GM18858 (cell line): ENCODE data around the gene RNF151.
"Not testable (repeated sequence)": the region's sequence is repeated elsewhere in the genome, so short reads cannot be mapped to it uniquely, and the experiment has no call there.

Source experiments
- ATAC-seq: cut with Tn5 transposase; IDR thresholded peaks from one replicate; pipeline ENCODE4 v1.9.1; 2021; ENCODE audit not compliant: unreplicated experiment

Gene RNF151

DNA sequence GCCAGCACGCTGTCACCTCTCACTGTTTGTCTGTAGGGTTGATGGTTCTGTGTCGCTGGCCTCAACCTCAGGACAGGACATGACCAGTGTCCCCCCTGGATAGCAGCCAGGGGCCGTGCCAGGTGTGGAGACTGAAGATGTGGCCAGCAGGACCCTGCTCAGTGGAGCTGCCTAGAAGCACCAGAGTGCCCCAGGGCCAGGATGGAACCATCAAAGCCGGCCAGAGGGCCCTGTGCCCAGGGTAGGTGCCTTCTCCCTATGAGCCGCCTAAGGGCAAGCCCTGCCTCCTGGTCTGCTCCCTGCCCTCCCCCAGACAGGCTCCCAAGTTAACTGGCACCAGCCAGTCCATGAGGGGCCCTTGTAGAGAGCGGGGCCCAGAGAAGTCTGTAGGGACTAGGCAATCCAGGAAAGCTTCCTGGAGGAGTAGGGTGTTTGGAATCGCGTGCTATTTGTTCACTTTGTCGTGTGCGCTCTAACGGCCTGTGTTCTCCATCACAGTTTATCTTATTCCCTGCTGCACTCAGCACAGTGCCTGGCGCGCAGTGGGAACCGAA is 7.9 kb upstream of the RNF151 start:
- ATAC-seq, result no peak

DNA sequence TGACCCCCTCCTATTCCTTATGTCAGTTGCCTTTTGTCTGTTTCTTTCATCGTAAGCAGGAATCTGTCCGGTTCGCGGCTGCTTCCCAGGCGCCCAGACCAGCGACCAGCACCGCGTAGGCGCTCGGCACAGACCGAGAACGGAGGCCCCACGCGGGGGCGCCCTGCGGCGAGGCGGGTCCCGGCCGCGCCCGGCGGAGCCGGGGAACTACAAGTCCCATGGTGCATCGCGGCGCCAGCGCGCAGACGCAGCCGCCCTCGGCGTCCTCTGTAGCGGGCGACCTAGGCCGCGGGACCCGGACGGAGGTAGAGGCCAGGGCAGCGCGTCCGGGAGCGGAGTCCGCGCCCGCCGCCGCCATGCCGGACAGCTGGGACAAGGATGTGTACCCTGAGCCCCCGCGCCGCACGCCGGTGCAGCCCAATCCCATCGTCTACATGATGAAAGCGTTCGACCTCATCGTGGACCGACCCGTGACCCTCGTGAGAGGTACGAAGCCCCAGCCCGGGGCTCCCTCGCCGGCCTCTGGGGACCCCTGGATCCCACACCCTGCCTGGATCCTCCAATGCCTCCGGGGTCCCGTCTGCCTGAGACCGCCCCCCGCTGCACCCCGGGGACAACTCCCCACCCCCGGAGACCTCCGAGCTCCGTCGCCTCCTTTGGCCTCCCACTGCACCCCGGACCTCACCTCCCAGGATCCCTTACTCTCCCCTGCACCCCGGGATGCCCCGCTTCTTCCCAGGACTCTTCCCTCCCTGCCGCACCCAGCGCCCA is 7.2 kb upstream of the RNF151 start, which contains the start of gene NDUFB10:
NDUFB10 (plus strand) TSS at position 270 of the 771 bp plus-strand sequence; CDS start at position 357, 87 bp downstream.
- ATAC-seq, result peak; percentile 54

DNA sequence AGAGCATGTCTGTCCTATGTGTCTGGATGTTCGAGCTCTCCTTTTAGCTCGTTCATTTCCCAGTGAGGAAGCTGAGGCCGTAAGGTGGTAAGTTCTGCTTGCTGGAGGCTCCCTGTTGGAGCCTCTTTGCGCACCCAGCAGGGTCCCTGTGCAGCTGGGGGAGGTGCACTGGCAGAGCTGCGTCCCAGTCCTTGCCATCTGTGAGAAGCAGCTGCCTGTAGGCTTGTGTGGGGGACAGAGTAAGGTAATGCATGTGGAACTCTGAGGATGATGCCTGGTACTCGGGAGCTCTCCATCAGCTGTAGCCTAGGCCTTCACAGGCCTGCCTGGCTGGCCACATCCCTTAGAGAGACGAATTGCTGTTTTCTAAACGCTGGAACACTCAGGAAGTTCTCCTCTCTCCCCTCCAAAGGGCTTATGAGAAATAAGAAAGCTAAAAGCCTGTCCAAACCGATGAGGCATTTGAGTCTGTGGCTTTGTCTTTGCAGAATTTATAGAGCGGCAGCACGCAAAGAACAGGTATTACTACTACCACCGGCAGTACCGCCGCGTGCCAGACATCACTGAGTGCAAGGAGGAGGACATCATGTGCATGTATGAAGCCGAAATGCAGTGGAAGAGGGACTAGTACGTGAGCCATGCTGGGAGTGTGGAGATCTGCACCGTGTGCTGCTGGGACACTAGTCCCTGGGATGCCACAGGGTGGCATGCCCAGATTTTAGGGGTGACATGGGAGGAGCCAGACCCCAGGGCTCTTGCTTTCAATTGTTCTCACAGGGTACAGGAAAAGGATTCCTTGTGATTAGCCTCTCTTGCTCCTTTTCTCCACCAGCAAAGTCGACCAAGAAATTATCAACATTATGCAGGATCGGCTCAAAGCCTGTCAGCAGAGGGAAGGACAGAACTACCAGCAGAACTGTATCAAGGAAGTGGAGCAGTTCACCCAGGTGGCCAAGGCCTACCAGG is 5.7 kb upstream of the RNF151 start:
- ATAC-seq, result no peak

DNA sequence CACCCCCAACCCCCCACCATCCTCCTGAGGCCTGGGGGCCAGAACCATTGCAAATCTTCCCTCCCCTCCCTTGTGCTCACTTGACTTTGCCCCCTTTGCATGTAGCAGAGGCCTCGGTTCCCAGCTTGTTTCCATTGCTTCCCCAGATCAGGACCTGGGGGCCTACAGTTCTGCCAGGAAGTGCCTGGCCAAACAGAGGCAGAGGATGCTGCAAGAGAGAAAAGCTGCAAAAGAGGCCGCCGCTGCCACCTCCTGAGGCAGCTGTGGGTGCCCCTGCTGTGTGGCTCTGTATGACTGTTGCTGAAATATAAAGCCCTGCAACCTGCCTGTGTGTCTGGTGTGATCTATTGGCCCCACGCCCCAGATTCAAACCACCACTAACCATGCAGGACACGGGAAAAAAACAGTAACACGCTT is 5.0 kb upstream of the RNF151 start:
- no peak for ATAC-seq

DNA sequence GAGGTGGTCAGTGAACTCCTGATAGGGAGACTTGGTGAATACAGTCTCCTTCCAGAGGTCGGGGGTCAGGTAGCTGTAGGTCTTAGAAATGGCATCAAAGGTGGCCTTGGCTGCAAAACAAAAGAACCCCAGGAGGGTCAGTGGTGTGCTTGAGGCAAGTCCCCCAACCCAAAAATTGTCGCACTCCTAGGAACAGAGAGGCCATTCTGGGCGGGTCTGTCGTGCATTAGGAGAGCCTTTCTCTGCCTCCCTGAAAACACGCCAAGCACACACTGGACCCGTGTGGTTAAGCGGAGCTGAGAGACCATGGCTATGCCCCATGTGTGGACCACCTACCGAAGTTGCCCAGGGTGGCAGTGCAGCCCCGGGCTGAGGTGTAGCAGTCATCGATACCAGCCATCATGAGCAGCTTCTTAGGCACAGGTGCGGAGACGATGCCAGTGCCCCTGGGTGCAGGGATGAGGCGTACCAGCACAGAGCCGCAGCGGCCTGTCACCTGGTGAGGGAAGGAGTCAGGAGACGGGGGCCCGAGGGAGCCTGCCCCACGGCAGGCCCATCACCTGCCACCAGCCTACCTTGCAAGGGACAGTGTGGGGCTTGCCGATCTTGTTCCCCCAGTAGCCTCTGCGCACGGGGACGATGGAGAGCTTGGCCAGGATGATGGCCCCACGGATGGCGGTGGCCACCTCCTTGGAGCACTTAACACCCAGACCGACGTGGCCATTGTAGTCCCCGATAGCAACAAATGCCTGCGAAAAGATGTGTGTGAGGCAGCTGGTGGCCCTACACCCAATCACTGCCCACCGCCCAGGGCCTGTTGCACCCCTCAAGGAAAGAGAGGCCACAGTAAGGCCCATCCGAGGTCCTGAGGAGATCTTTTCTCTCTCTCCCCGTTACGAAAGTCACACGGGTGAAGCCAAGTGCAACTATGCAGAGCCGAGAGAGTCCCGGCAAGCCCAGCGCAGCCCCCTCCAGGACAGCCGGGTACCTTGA is 4.2 kb upstream of the RNF151 start:
- ATAC-seq, result not testable (repeated sequence)

DNA sequence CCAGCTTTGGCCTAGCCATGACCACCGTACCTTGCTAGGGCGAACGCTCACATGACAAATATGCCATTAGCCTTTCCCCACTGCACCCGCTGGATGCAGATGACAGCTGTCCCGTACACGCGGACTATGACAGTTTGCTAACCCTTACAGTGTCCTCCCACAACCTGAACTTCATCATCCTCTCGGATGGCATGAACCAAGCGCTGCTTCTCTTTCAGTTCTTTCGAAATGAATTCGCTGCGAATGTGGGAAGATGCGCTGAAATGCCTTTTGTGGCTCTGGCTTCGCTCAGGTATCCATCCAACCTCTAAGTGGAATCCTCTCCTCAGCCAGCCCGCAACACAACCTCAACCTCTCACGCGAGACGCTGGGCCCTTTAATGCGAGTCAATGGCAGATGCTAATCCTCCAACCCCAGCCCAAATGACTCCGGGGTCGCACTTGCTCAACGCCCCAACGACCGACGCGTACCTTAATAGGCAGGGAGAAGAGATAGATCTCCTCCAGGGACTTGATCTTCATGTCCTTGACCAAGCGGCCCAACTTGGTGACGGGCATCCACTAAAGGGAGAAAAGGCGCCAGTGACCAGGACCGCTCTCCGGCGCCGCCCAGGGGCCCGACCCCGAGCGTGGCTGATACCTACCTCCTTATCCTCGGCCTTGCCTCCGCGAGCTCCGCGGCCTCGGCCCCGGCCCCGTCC is 2.7 kb upstream of the RNF151 start:
- no peak for ATAC-seq

DNA sequence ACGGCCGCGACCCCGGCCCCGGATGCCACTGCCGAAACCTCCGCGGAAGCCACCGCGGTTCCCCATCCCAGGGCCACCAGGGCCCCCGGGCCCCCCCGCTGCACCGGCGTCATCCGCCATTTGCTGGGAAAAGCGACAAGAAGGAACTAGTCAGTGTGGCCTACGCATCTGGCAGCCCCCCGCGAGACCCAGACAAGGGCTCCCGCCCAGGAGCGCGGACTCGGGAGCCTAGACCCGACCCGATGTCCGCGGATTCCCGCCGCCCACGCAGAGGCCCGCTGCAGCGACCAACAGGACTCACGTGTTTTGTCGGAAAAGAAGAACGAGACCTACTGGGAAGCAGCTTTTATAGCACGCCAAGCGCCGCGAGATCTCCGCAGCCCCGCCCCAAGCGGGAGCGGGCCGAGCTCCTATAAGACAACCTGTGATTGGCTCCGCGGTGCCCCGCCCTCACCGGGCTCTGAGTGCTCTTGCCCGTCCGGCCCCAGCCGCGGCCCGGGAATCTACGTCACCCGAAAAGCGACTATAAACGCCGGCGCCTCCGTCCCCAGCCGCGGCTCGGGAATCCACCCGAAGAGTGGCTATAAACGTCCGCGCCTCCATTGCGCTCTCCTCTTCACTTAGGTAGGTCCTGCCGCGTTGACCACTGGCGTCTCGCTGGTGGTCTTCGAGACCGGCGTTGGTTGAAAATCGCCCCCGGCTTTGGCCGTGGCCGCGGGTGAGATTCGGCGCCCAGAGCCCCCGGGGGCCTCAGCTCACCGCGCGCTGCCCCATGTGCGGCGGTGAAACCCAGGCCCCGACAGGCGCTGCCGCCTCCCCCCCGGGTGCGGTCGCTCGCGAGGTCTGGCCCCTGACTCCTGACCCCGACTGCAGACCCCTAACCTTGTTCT is 1.9 kb upstream of the RNF151 start, which contains the start of gene RPS2:
RPS2 (minus strand) TSS at position 321 of the 890 bp plus-strand sequence; CDS start at position 120, 201 bp downstream.
- peak; percentile 71 for ATAC-seq

DNA sequence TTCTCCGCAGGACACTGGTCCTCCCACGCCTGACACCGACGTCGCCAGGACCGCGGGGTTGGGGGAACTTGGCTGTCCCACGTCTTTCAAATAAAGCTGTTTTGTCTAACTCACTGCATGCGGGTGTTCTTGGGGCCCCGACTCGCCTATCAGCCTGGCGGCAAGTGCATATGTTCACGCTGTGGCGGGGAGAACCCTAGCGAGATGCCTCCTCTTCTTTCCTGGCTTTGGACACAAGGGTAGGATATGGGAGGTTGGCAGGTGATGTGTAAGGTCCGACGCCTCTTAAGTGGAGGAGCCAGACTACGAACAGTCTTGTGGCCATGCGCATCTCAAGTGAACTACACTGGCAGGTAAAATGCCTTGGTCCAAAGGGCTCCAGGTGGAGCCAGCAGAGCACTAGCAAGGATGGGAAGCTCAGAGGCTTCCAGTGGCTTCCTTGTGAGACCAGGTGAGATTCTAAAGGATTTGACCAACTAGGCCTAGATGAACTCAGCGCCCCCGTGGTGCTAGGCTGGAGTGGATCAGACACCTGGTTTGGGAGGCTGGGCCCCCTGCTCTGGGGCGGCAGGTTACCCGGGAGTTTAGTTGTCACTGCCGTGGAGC is 1.2 kb upstream of the RNF151 start:
- ATAC-seq, result no peak

DNA sequence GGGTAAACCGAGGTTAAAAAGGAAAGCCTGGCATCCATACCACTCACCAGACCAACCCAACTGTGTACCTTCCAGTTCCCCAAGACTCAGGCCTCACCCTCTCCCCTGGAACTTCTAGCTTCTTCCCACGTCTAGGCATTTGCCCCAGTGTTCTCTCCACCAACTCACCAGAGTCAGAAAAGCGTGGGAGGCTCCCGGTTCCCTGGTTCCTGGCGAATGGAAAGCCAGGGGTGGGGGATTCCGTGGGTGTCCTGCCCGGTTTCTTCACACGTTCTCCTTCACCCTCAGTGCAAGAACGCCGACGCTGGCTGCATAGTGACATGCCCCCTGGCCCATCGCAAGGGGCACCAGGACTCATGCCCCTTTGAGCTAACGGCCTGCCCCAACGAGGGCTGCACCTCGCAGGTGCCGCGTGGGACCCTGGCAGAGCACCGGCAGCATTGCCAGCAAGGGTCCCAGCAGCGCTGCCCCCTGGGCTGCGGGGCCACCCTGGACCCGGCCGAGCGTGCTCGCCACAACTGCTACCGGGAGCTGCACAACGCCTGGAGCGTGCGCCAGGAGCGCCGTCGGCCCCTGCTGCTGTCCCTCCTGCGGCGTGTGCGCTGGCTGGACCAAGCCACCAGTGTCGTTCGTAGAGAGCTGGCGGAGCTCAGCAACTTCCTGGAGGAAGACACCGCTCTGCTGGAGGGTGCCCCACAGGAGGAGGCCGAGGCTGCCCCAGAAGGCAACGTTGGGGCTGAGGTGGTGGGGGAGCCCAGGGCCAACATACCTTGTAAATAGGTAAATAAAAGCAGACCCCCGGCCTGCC is 1.7 kb downstream of the RNF151 start:
- ATAC-seq, result no peak

DNA sequence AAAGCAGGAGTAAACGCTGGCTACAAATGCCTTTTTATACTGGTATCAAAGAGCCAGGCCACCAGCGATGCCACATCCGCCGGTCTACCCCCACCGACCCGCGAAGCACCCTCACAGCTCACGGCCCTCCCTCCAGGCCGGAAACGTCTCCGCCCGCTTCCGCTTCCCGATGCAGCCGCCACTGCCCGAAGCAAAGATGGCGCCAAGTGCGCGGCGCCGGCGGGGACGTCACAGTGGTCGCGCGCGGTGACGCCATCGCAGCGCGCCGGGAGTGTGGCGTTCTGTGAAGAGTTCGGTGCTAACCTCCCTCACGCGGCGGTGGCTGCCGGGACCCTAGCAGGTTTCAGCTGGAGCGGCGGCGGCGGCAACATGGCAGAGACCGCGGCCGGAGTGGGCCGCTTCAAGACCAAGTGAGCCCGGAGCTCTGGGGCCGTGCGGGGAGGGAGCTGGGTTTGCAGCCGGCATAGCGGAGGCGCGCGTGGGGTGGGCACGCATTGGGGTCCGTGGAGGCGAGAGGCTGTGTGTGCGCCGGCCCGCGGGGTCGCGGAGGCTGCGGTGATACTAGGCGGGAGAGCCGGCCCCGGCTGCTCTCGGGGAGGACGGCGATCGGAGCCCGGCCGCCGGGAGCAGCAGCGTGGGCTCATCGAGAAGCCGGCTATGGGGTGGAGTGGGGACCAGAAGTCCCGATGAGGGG is 5.3 kb downstream of the RNF151 start, which contains the start of gene TBL3:
TBL3 (plus strand) TSS at position 258 of the 694 bp plus-strand sequence; CDS start at position 370, 112 bp downstream.
- peak; percentile 64 for ATAC-seq

DNA sequence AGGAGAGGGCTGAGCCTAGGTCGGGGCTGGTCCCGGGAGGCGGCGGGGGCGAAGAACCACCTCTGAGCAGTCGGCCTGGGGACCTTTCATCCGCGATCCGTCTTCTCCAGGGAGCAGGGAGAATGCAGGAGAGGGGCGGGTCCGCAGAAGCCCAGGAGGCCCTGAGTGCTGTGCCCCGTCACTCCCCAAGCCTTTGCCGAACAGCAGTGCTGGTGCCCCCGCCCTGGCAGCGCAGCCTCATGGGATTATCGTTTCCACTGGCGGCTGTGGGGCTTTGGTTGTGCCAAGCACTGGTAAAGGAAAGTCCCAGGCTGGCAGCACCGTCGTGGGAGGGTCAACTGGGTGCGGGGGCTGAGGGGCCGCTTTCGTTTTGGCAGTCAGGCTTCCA is 5.8 kb downstream of the RNF151 start:
- no peak for ATAC-seq

DNA sequence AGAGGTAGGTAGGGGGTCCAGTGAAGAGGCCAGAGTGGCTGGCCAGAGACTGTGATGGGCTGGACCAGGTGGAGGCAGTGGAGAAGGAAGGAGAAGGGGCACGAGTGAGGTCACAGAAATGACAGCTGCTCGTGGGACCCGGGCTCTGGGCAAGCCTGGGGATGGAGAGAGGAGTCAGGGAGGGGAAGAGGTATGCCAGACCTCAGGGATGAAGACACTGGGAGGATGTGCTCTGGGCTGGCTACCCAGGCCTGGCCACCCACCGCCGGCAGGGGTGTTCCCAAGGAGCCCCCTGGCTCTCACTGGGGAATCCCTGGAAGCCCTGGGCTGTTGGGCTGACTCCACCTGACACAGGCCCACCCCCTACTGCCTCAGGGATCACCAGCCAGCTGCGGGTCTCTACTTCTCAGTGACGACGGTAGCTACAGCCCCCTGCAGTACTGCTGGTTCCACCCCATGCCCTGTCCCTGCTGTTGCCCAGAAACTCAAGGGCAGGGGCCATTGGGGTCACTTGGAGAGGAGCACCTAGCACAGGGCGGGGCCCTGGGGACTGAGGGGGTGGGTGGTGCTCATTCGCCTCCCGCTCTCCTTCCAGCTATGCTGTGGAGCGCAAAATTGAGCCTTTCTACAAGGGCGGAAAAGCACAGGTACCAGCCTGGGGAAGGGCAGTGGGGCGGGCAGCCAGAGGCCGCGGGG is 7.0 kb downstream of the RNF151 start:
- no peak for ATAC-seq

DNA sequence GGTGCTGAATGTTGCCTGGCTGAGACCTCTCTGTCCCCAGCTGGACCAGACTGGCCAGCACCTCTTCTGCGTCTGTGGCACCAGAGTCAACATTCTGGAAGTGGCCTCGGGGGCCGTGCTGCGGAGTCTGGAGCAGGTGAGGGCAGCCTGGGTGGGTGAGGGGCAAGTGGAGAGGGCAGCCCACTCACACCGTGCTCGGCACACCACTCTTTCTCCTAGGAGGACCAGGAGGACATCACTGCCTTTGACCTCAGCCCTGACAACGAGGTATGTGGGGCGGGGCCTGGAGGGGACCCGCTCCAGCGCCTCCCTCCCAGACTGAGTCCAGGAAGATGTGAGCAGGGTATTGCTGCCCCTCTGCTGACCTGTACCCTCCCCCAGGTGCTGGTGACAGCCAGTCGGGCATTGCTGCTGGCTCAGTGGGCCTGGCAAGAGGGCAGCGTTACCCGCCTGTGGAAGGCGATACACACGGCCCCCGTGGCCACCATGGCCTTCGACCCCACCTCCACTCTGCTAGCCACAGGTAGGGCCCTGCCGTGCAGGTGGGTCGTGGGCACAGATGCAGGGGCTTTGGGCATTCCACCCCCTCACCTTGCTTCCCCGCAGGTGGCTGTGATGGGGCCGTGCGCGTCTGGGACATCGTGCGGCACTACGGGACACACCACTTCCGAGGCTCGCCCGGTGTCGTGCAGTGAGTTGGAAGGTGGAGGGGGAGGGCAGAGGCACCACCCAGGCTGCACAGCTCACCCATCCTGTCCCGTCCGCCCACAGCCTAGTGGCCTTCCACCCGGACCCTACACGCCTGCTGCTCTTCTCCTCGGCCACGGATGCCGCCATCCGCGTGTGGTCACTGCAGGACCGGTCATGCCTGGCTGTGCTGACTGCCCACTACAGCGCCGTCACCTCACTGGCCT is 7.8 kb downstream of the RNF151 start:
- no peak for ATAC-seq

DNA sequence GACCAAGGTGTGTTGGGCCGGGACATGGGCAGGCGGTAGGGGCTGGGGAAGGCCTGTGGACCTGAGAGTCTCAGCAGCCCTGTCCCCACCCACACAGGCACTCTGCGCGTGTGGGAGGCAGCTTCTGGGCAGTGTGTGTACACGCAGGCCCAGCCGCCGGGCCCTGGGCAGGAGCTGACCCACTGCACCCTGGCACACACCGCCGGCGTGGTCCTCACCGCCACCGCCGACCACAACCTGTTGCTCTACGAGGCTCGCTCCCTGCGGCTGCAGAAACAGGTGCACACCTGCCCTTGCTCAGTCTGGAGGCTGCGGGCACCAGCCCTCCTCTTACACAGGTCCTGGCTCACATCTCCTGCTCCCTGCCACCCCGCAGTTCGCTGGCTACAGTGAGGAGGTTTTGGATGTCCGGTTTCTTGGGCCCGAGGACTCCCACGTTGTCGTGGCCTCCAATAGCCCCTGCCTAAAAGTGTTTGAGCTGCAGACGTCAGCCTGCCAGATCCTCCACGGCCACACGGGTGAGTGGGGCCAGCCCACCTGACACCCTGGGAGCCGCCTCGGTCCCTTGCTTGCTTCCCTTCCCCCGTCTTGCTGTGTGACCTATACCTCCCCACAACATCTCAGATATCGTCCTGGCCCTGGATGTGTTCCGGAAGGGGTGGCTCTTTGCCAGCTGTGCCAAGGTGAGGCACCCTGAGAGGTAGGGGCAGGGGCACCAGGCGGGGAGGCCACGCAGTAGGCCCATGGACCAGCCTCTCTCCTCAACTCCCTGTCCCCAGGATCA is 9.0 kb downstream of the RNF151 start:
- ATAC-seq, result no peak
